Naive B cell (primary cell): ENCODE measurements around the gene KHSRP. TPM values are rescaled to one million over a fixed set of nuclear protein-coding genes. Genes with fewer than 3 reads are reported as not detected.

Experiments used
- ATAC-seq, 2 donors: fragments of 150-1000 bp; cut with Tn5 transposase; 2 replicates each; pipeline ENCODE4 v1.10.0; 2021; ENCODE audit warnings: low read depth in 2 of 2, mild to moderate bottlenecking in 2 of 2, moderate library complexity in 2 of 2
- DNase-seq: peaks from one replicate; pipeline ENCODE4 v3.0.0; 2022
- H3K27ac Mint-ChIP-seq, 6 donors: one replicate each; pipeline ENCODE4 v1.8.0; 2020 to 2022; ENCODE audit warnings: mild to moderate bottlenecking in 6 of 6, mixed read lengths in 6 of 6, moderate library complexity in 5 of 6, inconsistent platforms in 2 of 6
- H3K27me3 Mint-ChIP-seq, 3 donors: one replicate each; pipeline ENCODE4 v1.8.0; 2021 to 2022; ENCODE audit warnings: mixed read lengths in 3 of 3, mild to moderate bottlenecking in 1 of 3
- H3K36me3 Mint-ChIP-seq, 2 donors: one replicate each; pipeline ENCODE4 v1.8.0; 2020 to 2022; ENCODE audit warnings: mixed read lengths in 2 of 2, inconsistent platforms in 1 of 2, mild to moderate bottlenecking in 1 of 2
- H3K4me1 Mint-ChIP-seq, 3 donors: one replicate each; pipeline ENCODE4 v1.8.0; 2020 to 2022; ENCODE audit warnings: mixed read lengths in 3 of 3, inconsistent platforms in 1 of 3, mild to moderate bottlenecking in 1 of 3, moderate library complexity in 1 of 3
- H3K4me3 Mint-ChIP-seq, 8 donors: one replicate each; pipeline ENCODE4 v1.8.0; 2020 to 2022; ENCODE audit warnings: mild to moderate bottlenecking in 8 of 8, mixed read lengths in 8 of 8, moderate library complexity in 8 of 8, inconsistent platforms in 2 of 8
- H3K9me3 Mint-ChIP-seq, 7 donors: one replicate each; pipeline ENCODE4 v1.8.0; 2020 to 2022; ENCODE audit warnings: mixed read lengths in 7 of 7, mild to moderate bottlenecking in 5 of 7, inconsistent platforms in 2 of 7, moderate library complexity in 1 of 7
- polyA plus RNA-seq, 6 donors: library from polyadenylated mRNA; unstranded; fragments of 300-500 nt; fragmentation: Illumina TruSeq; gene quantifications; one replicate each; pipeline ENCODE4 v1.2.3, GENCODE V29; 2021; ENCODE audit warnings: low read depth in 6 of 6

Gene KHSRP
- polyA plus RNA-seq = 10 to 100 TPM; 12.1 to 26.3 (median 20.6) TPM

GRCh38 chr19:6424195-6424938 is at the start of gene KHSRP:
TSS of gene KHSRP (minus strand) at chr19:6424811. CDS start at chr19:6424701, 110 bp downstream.
- peaks cover 0 to 6% (median 0%) of the 10 kb centered on the region in 3 donors for H3K27me3 Mint-ChIP-seq
- DNase-seq = peak; percentile 16
- H3K4me3 Mint-ChIP-seq = peak within 1 kb of the TSS; percentile 56 to 94 (median 88)
- no peaks in the 10 kb centered on the region for H3K36me3 Mint-ChIP-seq
- peak within 1 kb of the TSS; percentile 79 to 99 (median 89) for H3K27ac Mint-ChIP-seq
- no peak for ATAC-seq
- peaks cover 0 to 4% (median 0%) of the 10 kb centered on the region in 7 donors for H3K9me3 Mint-ChIP-seq
- peaks cover 31 to 37% (median 35%) of the 10 kb centered on the region in 3 donors for H3K4me1 Mint-ChIP-seq

GRCh38 chr19:6473647-6474046 is 49.0 kb upstream of the KHSRP start:
- no peaks in the 10 kb centered on the region for H3K9me3 Mint-ChIP-seq
- no peak for ATAC-seq
- H3K27me3 Mint-ChIP-seq = no peaks in the 10 kb centered on the region
- peaks cover 0 to 2% (median 0%) of the 10 kb centered on the region in 3 donors for H3K4me1 Mint-ChIP-seq
- H3K27ac Mint-ChIP-seq = no peak overlapping the region
- DNase-seq = no peak
- peaks cover 0 to 8% of the 10 kb centered on the region in 2 donors for H3K36me3 Mint-ChIP-seq
- no peak overlapping the region for H3K4me3 Mint-ChIP-seq

GRCh38 chr19:6472713-6473112 is 48.1 kb upstream of the KHSRP start:
- Mint-ChIP-seq H3K27ac (peak overlapping the region in 1 of 6 donors; percentile 52), H3K36me3 (peaks cover 0 to 16% of the 10 kb centered on the region in 2 donors), H3K27me3 (no peaks in the 10 kb centered on the region), H3K4me3 (no peak overlapping the region), H3K4me1 (peaks cover 0 to 2% (median 0%) of the 10 kb centered on the region in 3 donors), H3K9me3 (no peaks in the 10 kb centered on the region)
- DNase-seq (no peak), ATAC-seq (no peak)

- H3K9me3 Mint-ChIP-seq = no peaks in the 10 kb centered on the region
Measured at GRCh38 chr19:6471076-6471475, 46.5 kb upstream of the KHSRP start.

GRCh38 chr19:6470173-6470572 is 45.6 kb upstream of the KHSRP start:
- Mint-ChIP-seq H3K4me1 (peaks cover 5 to 7% (median 6%) of the 10 kb centered on the region in 3 donors), H3K36me3 (peaks cover 0 to 16% of the 10 kb centered on the region in 2 donors), H3K27ac (no peak overlapping the region), H3K9me3 (no peaks in the 10 kb centered on the region), H3K4me3 (no peak overlapping the region), H3K27me3 (peaks cover 0 to 4% (median 0%) of the 10 kb centered on the region in 3 donors)
- ATAC-seq (no peak), DNase-seq (no peak)

More at GRCh38 chr19:6471076-6471475, 46.5 kb upstream of the KHSRP start:
- H3K27ac Mint-ChIP-seq = peak overlapping the region in 1 of 6 donors; percentile 67
- no peak overlapping the region for H3K4me3 Mint-ChIP-seq
- ATAC-seq (no peak), DNase-seq (no peak)
- H3K27me3 Mint-ChIP-seq = no peaks in the 10 kb centered on the region
- peaks cover 0 to 16% of the 10 kb centered on the region in 2 donors for H3K36me3 Mint-ChIP-seq
- peaks cover 0 to 5% (median 5%) of the 10 kb centered on the region in 3 donors for H3K4me1 Mint-ChIP-seq

GRCh38 chr19:6467384-6467783 is 42.8 kb upstream of the KHSRP start:
- Mint-ChIP-seq H3K27ac (peak overlapping the region in 4 of 6 donors; percentile 17 to 84 (median 62)), H3K4me1 (peaks cover 11 to 17% (median 16%) of the 10 kb centered on the region in 3 donors), H3K9me3 (no peaks in the 10 kb centered on the region), H3K27me3 (peaks cover 0 to 13% (median 12%) of the 10 kb centered on the region in 3 donors), H3K4me3 (no peak overlapping the region), H3K36me3 (peaks cover 0 to 16% of the 10 kb centered on the region in 2 donors)
- DNase-seq (no peak), ATAC-seq (no peak)

- ATAC-seq (no peak), DNase-seq (no peak)
- Mint-ChIP-seq H3K4me1 (peaks cover 11 to 17% (median 16%) of the 10 kb centered on the region in 3 donors), H3K36me3 (peaks cover 0 to 16% of the 10 kb centered on the region in 2 donors), H3K27ac (peak overlapping the region in 1 of 6 donors; percentile 17), H3K4me3 (no peak overlapping the region), H3K27me3 (peaks cover 0 to 13% (median 12%) of the 10 kb centered on the region in 3 donors), H3K9me3 (no peaks in the 10 kb centered on the region)
Measured at GRCh38 chr19:6466526-6467248, 42.1 kb upstream of the KHSRP start.

- no peak for DNase-seq
- Mint-ChIP-seq H3K4me3 (peak overlapping the region in 2 of 8 donors; percentile 6 to 9), H3K27ac (peak overlapping the region in 4 of 6 donors; percentile 44 to 89 (median 58)), H3K9me3 (no peaks in the 10 kb centered on the region), H3K27me3 (peaks cover 0 to 13% (median 12%) of the 10 kb centered on the region in 3 donors), H3K4me1 (peaks cover 12 to 17% (median 17%) of the 10 kb centered on the region in 3 donors), H3K36me3 (peaks cover 0 to 16% of the 10 kb centered on the region in 2 donors)
- ATAC-seq = no peak
Measured at GRCh38 chr19:6465663-6466062, 41.1 kb upstream of the KHSRP start.

- no peaks in the 10 kb centered on the region for H3K9me3 Mint-ChIP-seq
- H3K4me1 Mint-ChIP-seq = peaks cover 19 to 23% (median 19%) of the 10 kb centered on the region in 3 donors
- H3K36me3 Mint-ChIP-seq = peaks cover 0 to 16% of the 10 kb centered on the region in 2 donors
- H3K27me3 Mint-ChIP-seq = peaks cover 0 to 13% (median 12%) of the 10 kb centered on the region in 3 donors
- H3K27ac Mint-ChIP-seq = peak overlapping the region in 2 of 6 donors; percentile 48 to 74
- peak overlapping the region in 7 of 8 donors; percentile 1 to 64 (median 53) for H3K4me3 Mint-ChIP-seq
- DNase-seq = no peak
- ATAC-seq = no peak
Measured at GRCh38 chr19:6465006-6465405, 40.4 kb upstream of the KHSRP start.

- ATAC-seq (no peak), DNase-seq (no peak)
- Mint-ChIP-seq H3K36me3 (peaks cover 0 to 9% of the 10 kb centered on the region in 2 donors), H3K27ac (peak within 1 kb of the TSS in 2 of 6 donors; percentile 48 to 74), H3K4me1 (peaks cover 20 to 25% (median 21%) of the 10 kb centered on the region in 3 donors), H3K9me3 (no peaks in the 10 kb centered on the region), H3K27me3 (peaks cover 0 to 13% (median 12%) of the 10 kb centered on the region in 3 donors), H3K4me3 (peak within 1 kb of the TSS; percentile 56 to 71 (median 64))
Measured at GRCh38 chr19:6464070-6464873, 39.7 kb upstream of the KHSRP start, which contains the start of gene CRB3. TSS of gene CRB3 (plus strand) at chr19:6464271. CDS start at chr19:6464702, 431 bp downstream.

- DNase-seq = peak; percentile 95
- H3K36me3 Mint-ChIP-seq = no peaks in the 10 kb centered on the region
- H3K27me3 Mint-ChIP-seq = peaks cover 0 to 13% (median 8%) of the 10 kb centered on the region in 3 donors
- H3K4me1 Mint-ChIP-seq = peaks cover 24 to 33% (median 30%) of the 10 kb centered on the region in 3 donors
- peak; percentile 82 to 83 for ATAC-seq
- H3K9me3 Mint-ChIP-seq = peaks cover 0 to 3% (median 0%) of the 10 kb centered on the region in 7 donors
- peak overlapping the region; percentile 35 to 94 (median 89) for H3K27ac Mint-ChIP-seq
- peak overlapping the region; percentile 91 to 99 (median 94) for H3K4me3 Mint-ChIP-seq
Measured at GRCh38 chr19:6460099-6460884, 35.7 kb upstream of the KHSRP start.
